GM04503 (cell line): Measurements from ENCODE around the gene TRIM58.

Experiments
- DNase-seq: peaks from one replicate; pipeline ENCODE4 v3.0.0-alpha.2; 2012; ENCODE audit warnings: low read depth

The TRIM58 gene

GRCh38 chr1:247895163-247895637 lies 38.2 kb downstream of the TRIM58 start, which contains the start of gene OR2W3:
OR2W3 (plus strand) TSS chr1:247895587; CDS start chr1:247895587, 0 bp downstream.
- DNase-seq, result no peak

DNA sequence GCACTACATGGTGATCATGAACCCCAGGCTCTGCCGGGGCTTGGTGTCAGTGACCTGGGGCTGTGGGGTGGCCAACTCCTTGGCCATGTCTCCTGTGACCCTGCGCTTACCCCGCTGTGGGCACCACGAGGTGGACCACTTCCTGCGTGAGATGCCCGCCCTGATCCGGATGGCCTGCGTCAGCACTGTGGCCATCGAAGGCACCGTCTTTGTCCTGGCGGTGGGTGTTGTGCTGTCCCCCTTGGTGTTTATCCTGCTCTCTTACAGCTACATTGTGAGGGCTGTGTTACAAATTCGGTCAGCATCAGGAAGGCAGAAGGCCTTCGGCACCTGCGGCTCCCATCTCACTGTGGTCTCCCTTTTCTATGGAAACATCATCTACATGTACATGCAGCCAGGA lies 39.0 kb downstream of the TRIM58 start:
- no peak for DNase-seq

DNA sequence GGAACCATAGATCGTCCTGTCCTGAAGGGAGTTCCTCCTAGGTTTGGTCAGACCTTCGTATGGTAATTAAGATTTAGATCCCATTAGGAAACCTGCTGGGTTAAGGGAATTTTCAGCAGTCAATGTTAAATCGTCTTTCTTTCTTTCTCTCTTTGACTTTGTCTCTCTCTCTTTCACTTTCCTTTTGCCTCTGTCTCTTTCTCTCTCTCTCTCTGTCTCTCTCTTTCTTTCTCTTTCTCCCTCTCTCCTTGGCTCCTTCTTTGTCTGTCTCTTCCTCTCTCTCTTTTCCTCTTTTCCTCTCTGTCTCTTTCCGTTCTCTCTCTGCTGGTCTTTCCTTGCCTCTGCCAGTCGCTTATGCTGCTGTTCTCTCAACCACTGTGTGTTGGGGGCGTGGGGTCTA lies 47.1 kb downstream of the TRIM58 start:
- no peak for DNase-seq

- DNase-seq, result no peak
Measured at GRCh38 chr1:247905181-247905580, 48.2 kb downstream of the TRIM58 start.

DNA sequence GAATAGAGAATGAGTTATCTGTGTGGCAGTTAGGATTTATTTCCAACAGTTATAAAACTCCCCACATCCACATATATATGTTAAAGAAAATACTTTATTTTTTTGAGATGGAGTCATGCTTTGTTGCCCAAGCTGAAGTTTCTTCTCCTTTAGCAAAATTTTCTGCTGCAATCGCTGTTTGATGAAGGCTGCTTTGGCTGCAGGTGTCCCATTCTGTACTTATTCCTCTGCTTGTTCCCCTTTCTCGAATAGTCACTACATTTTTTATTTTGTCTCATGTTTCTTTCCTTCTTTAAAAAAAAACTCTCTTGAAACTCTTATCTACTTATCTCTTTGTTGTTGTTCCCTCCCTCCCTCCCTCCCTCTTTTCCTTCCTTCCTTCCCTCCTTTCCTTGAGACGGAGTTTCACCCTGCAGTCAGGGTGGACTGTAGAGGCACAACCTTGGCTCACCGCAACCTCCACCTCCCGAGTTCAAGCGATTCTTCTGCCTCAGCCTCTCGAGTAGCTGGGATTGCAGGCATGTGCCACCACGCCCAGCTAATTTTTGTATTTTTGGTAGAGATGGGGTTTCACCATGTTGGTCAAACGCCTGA lies 49.0 kb downstream of the TRIM58 start:
- DNase-seq, result no peak

GRCh38 chr1:247906504-247907047 lies 49.6 kb downstream of the TRIM58 start:
- no peak for DNase-seq

DNA sequence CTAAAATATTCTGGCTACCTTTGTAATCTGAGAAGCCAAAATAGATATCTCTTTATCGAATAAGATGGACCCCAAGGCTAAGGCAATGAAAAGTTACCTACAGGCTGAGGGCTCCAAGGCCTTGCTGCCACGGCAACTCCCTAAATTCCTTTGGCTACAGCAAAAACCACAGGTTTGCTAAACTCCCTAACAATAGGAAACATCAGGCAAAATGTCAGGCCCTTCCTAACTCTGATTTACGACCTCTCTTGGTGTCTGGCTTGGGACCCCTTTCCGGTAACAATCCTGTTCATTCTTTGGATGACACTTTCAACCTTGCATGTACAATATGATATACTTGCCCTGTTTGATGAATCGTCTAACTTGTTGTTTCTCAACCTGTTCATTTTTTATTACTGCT lies 51.8 kb downstream of the TRIM58 start:
- no peak for DNase-seq

- DNase-seq, result no peak
Measured at GRCh38 chr1:247913786-247914185, 56.8 kb downstream of the TRIM58 start.

GRCh38 chr1:247914941-247915662 lies 58.1 kb downstream of the TRIM58 start:
- no peak for DNase-seq

GRCh38 chr1:247919952-247920351 lies 63.0 kb downstream of the TRIM58 start, which contains the start of gene OR2T8:
OR2T8 (plus strand) TSS chr1:247920252; CDS start chr1:247921018, 766 bp downstream.
- DNase-seq, result no peak

DNA sequence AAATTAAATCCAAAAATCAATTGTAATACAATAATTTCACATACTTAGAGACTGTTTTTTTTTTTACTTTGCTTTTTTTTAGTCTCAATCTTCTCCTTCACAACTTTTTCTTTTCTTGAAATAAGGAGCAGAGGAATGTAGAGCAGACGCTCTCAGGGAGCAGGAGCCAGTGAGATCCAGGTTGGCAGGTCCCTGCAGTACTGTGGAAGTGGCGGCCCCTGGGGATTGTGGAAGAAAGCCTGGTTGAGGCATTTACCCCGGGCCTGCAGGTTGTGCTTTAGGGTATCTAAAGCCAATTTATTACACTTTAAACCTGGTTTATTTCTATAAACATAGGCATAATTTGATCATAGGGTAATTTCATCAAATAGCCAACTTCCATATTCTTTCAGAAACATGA lies 67.0 kb downstream of the TRIM58 start:
- no peak for DNase-seq

- no peak for DNase-seq
Measured at GRCh38 chr1:247924868-247925267, 67.9 kb downstream of the TRIM58 start, which contains the start of gene OR2AJ1. OR2AJ1 (plus strand) TSS chr1:247924889; CDS start chr1:247933769, 8,880 bp downstream.
